Fibroblast of upper back skin (primary cell): ENCODE results near the gene RCOR1.
"Not testable (repeated sequence)": the region's sequence is repeated elsewhere in the genome, so short reads cannot be mapped to it uniquely, and the experiment has no call there.

Experiments
- DNase-seq: peaks from one replicate; pipeline ENCODE4 v3.0.0-alpha.2; 2013

Gene RCOR1

DNA sequence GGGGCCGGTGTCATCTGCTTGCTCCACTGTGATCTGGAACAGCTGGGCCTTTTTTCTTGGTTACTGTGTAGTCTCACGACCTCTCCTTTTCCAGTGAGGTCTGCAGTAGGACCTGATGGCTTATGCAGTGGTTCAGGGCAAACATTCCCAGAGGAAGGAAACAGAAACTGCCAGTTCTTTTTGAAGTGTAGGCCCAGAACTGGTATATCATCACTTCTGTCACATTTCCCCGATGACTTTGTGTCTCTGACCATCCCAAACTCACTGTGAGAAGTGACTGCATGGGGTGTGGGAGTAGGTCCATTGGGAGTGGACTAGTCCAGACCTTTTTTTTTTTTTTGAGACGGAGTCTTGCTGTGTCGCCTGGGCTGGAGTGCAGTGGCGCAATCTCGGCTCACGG is 38.4 kb downstream of the RCOR1 start:
- no peak for DNase-seq

GRCh38 chr14:102633906-102634595 is 41.6 kb downstream of the RCOR1 start:
- DNase-seq, result no peak

DNA sequence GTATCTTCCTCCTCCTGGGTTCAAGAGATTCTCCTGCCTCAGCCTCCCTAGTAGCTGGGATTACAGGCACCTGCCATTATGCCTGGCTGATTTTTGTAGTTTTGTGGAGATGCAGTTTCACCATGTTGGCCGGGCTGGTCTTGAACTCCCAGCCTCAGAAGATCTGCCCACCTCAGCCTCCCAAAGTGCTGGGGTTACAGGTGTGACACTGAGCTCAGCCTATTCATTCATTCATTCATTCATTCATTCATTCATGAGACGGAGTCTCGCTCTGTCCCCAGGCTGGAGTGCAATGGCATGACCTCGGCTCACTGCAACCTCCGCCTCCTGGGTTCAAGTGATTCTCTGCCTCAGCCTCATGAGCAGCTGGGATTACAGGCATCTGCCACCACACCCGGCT is 47.2 kb downstream of the RCOR1 start:
- DNase-seq, result not testable (repeated sequence)

- DNase-seq, result no peak
Observed at GRCh38 chr14:102644523-102644922, 52.1 kb downstream of the RCOR1 start.

DNA sequence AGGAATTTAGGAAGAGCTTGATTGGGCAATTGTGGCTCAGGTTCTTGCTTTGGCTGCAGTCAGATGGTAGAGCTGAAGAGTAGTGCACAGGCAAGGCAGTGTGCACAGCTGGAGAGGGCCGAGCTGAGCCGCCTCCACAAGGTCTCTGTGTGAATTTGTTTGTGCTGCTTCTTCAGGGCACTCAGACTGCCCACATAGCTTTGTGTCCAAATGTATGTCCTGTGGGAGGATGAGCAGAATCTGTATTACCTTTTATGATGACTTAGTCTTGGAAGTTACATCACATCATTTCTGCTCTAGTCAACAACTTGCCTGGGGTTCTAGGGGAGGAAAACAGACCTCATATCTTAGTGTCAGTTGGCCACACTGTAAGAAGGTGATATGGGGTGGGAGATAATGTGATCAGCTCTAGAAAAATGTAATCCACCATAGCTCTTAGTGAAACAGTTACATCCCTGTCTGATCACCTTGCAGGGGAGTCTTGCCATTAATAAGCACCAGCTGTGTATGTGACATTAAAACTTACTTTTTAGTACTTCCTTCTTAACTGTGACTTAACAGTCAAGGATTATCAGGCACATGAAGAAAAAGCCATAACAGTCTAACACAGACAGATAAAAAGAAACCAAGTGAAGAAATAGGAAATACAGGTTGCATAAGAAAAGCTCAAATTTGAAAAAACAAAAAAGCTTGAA is 53.4 kb downstream of the RCOR1 start:
- DNase-seq, result no peak

DNA sequence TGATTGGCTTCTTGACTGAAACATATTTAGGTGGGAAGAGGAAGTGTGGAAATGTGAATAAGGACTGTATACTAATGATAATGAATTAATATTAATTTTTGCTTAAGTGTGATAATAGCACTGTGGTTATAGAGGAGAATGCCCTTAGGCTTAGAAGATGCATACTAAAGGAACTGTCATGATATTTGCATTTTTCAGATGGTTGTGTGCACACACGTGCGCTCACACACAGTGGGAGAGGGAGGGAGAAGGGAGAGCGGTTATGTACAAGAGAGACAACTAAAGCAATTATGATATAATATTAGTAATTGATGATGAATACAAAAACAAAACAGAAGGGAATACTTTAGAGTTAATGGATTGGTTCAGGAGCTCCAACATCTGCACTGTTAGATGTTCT is 54.2 kb downstream of the RCOR1 start:
- no peak for DNase-seq

- DNase-seq, result no peak
Observed at GRCh38 chr14:102652194-102652593, 59.7 kb downstream of the RCOR1 start.

- no peak for DNase-seq
Observed at GRCh38 chr14:102654298-102654697, 61.8 kb downstream of the RCOR1 start.

- peak; percentile 75 for DNase-seq
Observed at GRCh38 chr14:102655137-102655536, 62.7 kb downstream of the RCOR1 start.

DNA sequence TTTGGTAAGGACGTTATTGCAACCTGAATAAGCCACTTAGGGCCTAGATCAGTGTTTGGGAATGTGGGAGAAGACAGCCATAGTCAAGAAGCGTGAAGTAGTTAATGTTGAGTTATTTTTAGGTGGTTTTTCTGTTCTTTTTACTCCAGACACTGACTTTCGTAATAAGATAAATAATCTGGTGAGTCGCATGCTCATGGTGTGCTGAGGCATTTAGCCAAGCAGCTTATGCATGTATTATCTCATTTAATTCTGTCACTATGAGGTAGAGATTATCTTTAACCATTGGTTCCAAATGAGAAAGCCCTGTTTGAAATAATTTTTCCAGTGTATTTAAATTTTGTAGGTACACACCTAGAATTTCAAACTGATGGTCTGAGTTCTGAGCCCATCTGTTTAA is 67.3 kb downstream of the RCOR1 start:
- DNase-seq, result peak; percentile 68

DNA sequence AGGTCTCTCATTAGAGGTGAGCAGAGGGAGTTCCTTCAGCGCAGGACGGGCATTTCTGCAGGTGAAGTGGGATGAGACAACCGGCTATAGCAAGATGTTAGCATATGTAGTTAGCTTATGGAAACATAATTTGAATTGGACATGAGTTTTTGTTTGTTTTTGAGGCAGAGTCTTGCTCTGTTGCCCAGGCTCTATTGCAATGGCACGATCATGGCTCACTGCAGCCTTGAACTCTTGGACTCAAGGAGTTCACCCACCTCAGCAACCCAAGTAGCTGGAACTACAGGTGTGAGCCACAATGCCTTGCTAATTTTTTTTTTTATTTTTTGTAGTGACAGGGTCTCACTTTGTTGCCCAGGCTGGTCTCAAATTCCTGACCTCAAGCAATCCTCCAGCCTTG is 69.2 kb downstream of the RCOR1 start:
- no peak for DNase-seq

DNA sequence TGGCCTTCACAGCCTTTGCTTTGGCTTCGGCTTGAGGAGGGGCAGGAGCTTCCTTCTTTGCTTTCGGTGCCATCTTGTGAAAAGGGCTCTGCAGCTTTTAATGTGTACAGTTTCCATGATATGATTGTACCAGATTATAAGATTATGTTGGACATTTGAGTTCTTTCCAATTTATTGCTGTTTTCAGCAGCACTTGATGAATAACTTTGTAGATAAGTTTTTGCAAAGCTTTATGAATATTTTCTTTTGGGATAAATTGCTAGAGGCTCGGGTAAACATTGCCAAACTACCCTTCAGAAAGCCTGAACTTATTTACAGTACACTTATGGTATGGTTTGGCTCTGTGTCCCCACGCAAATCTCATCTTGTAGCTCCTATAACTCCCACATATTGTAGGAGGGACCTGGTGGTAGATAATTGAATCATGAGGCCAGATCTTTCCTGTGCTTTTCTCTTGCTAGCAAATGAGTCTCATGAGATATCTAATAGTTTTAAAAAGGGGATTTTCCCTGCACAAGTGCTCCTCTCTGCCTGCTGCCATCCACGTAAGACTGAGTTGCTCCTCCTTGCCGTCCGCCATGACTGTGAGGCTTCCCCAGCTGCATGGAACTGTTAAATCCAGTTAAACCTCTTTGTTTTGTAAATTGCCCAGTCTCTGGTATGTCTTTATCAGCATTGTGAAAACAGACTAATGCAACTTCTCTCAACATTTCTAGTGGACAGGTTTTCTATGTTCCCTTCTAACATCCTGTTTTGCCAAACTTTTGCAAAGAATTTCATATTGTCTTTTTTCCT is 70.4 kb downstream of the RCOR1 start:
- no peak for DNase-seq

DNA sequence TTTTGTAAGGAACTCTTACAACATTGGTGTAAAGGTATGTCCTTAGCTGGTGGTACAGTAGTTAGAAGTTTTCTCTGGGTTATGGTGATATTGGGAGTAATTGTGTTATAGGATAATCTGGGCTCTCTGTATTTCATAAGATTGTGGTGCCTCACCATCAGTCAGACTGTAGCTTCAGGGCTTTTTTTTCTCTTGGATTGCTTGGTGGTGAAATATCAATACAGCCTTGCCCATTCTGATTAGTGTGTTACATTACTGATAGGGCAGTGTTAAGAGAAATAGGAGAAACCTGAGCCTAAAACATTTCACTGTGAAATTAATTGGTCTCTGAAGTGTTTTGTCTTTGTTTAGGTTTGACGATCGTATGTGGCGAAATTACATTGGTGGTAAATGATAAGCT is 71.0 kb downstream of the RCOR1 start:
- DNase-seq, result no peak

GRCh38 chr14:102665621-102666020 is 73.2 kb downstream of the RCOR1 start:
- DNase-seq, result no peak

DNA sequence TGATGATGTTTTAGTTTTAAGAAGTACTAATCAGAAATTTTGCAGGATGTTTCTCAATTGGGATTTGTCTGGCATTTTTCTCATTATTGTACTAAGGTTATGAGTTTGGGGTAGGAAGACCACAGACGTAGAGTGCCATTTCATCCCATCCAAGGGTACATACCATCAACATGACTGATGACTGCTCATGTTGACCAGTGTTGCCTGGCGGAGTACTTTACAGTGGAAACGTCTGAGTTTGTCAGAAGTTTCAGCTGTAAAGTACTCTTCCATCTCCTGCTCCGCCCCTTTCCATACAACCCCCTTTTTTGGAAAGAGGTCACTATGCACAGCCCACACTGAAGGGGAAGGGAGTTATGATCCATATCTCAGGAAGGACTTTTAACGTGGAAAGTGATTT is 74.2 kb downstream of the RCOR1 start:
- DNase-seq, result peak; percentile 39

- DNase-seq, result no peak
Observed at GRCh38 chr14:102667703-102668102, 75.3 kb downstream of the RCOR1 start.

GRCh38 chr14:102668291-102668873 is 75.9 kb downstream of the RCOR1 start:
- DNase-seq, result no peak

GRCh38 chr14:102671410-102671809 is 79.0 kb downstream of the RCOR1 start:
- DNase-seq, result no peak

DNA sequence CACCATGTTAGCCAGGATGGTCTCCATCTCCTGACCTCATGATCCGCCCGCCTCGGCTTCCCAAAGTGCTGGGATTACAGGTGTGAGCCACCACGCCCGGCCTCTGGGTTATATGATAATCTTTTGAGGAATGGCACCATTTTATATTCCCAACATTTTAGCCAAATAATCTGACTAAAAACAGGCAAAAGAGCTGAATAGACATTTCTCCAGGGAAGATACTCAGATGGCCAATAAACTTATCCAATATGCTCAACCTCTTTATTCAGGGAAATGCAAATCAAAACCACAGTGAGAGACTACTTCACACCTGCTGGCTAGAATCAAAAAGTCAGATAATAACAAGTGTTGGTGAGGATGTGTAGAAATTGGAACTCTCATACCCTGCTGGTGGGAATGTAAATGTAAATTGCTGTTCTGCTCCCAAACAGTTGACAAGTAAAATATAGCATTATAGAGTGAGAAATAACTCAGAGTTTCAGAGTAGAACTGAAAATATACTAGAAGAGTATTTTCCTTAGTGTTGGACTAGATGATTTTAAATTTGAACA is 80.0 kb downstream of the RCOR1 start:
- no peak for DNase-seq

DNA sequence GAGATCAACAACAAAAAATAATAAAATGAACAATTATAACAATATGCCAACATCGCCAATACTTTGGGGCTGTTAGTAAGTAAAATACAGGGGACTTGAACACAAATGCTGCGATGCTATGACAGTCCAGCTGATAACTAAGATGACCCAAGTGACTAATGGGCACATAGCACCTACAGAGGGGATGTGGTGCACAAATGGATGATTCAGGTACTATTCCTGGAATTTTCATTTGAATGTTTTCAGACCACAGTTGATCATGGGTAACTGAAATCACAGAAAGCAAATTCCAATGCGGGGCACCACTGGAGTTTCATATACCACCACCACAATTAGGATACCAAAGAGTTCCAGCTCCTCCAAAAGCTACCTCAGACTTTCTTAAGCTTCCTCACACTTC is 82.9 kb downstream of the RCOR1 start:
- peak; percentile 14 for DNase-seq

- no peak for DNase-seq
Observed at GRCh38 chr14:102678394-102678793, 85.9 kb downstream of the RCOR1 start.

DNA sequence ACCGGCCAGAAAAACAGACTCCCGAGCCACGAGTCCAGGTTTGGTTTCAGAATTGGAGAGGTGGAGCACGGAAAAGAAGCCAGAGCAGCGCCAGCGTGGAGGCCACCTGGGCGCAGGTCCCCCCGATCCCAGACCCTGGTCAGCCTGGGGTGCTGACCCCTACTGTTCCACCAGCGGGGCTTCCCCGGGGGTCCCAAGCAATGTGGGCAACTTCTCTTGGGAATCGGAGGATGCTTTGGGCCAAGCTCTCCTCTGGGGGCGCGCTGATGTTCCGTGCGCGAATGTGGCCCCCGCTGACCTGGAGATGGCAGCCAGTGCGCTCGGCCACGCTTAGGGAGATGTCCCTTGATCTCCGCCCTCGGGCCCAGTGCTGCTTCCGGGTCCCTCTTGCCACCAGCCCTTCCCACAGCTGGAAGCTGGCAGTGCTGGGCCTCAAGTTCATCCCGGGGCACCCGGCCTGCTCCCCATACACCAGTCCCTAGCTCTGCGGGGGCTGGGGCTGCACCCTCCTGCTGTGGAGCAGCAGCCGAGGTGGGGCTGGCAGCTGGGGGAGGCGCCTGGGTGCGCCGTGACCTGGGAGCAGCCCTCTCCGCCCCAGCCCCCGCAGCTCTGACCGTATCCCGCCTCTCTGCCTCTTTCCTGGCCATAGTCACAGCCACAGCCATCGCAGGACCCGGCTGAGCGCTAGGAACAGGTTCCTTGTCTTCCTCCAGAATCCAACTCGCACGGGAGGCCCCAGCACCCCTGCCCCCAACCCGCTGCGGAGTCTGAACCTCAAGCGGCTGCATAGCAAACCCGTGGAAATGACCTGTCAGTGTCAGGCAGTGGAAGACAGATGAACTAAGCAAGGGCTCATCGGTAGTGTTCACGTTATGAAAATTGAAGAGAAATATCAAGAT is 91.2 kb downstream of the RCOR1 start:
- DNase-seq, result no peak
